MM.1S (cell line): ENCODE data around the gene GALNTL6.

ENCODE experiments used
- EZH2 ChIP-seq: fragments of 300-600 bp; sonication (generic); optimal IDR thresholded peaks from 2 replicates; pipeline ENCODE3; 2017; ENCODE audit warnings: low read depth, mild to moderate bottlenecking, antibody characterized with exemption, low read length, mixed read lengths
- EZH2phosphoT487 ChIP-seq: fragments of 300-600 bp; sonication (generic); IDR thresholded peaks from 2 replicates; pipeline ENCODE4 v1.6.1; 2018; ENCODE audit warnings: antibody characterized with exemption, low read length
- TF ChIP-seq, protein P1 (sequence below): fragments of 300-600 bp; sonication (generic); IDR thresholded peaks from 2 replicates; pipeline ENCODE4 v1.5.1; 2016; ENCODE audit warnings: antibody characterized with exemption, low read length, mixed read lengths

DNA sequence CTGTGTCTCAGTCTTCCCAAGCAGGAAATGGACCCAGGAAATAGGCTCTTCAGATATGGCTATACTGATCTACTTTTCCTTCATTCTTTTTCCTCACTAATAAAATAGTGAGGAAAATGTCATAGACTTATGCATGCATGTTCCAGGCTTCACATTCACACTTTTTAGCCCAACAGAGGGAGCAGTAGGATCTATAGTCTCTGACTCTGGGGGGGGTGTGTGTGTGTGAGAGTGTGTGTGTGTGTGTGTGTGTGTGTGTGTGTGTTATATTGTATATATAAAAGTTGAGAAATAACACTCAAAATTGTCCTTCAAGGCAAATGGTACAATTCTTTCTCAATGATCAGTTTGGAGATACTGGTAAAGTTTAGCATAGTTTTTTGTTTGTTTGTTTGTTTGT lies 1058.2 kb downstream of the GALNTL6 start:
- TF ChIP-seq, protein P1, sequence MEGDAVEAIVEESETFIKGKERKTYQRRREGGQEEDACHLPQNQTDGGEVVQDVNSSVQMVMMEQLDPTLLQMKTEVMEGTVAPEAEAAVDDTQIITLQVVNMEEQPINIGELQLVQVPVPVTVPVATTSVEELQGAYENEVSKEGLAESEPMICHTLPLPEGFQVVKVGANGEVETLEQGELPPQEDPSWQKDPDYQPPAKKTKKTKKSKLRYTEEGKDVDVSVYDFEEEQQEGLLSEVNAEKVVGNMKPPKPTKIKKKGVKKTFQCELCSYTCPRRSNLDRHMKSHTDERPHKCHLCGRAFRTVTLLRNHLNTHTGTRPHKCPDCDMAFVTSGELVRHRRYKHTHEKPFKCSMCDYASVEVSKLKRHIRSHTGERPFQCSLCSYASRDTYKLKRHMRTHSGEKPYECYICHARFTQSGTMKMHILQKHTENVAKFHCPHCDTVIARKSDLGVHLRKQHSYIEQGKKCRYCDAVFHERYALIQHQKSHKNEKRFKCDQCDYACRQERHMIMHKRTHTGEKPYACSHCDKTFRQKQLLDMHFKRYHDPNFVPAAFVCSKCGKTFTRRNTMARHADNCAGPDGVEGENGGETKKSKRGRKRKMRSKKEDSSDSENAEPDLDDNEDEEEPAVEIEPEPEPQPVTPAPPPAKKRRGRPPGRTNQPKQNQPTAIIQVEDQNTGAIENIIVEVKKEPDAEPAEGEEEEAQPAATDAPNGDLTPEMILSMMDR: no peak
- TF ChIP-seq EZH2 (no peak), EZH2phosphoT487 (no peak)
